Stimulated activated CD4-positive, alpha-beta T cell treated with anti-CD3 and anti-CD28 coated beads, Interleukin-4, amount 100 ng/mL, for 24 hours (primary cell): ENCODE measurements around the gene NCDN.

Experiments
- DNase-seq: peaks from one replicate; pipeline ENCODE4 v3.0.0-alpha.2; 2020

Gene NCDN

GRCh38 chr1:35592991-35593769 is 35.6 kb downstream of the NCDN start:
- no peak for DNase-seq

GRCh38 chr1:35594005-35594760 is 36.6 kb downstream of the NCDN start:
- DNase-seq = no peak

GRCh38 chr1:35595684-35596083 is 38.1 kb downstream of the NCDN start:
- DNase-seq = no peak

- DNase-seq = no peak
Observed at GRCh38 chr1:35597870-35598269, 40.3 kb downstream of the NCDN start.

DNA sequence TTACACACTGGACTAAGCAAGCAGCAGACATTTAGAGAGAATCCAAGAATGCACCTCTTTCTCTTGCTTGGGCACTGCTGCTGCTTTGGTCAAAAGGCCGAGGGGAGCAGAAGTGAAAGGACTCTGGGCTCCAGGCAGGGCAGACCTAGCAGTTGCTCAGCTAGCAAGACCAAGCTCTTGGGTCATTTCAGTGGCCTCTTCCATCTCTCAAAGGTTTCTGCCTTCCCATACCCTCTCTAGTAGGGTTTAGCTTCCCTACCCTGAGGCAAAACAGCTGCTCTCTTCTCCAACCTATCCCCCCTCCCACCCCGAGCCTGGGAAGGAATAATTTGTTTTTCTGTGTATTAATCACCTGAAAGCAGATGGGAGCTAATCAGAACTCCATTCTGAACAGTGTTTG is 41.3 kb downstream of the NCDN start:
- no peak for DNase-seq

- DNase-seq = no peak
Observed at GRCh38 chr1:35599411-35599810, 41.8 kb downstream of the NCDN start.

DNA sequence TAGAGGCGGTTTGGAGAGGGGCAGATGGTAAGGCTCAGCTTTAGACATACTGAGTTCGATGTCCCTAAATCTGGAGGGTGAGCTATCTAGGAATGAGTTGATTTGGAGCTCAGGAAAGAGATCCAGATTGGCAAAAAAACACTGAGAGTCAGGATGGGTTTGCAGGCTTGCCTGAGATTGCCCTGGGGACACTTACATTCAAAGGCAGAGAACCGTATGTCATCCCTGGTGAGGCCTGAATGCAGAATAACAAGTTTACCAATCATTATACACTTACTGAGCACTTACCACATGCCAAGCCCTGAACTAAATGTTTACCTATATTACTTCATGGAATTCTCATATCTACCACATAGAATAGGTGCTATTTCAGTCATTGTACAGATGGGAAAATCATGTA is 43.0 kb downstream of the NCDN start:
- DNase-seq = no peak

GRCh38 chr1:35603468-35603867 is 45.9 kb downstream of the NCDN start:
- DNase-seq = no peak

GRCh38 chr1:35603941-35604340 is 46.3 kb downstream of the NCDN start:
- DNase-seq = no peak

DNA sequence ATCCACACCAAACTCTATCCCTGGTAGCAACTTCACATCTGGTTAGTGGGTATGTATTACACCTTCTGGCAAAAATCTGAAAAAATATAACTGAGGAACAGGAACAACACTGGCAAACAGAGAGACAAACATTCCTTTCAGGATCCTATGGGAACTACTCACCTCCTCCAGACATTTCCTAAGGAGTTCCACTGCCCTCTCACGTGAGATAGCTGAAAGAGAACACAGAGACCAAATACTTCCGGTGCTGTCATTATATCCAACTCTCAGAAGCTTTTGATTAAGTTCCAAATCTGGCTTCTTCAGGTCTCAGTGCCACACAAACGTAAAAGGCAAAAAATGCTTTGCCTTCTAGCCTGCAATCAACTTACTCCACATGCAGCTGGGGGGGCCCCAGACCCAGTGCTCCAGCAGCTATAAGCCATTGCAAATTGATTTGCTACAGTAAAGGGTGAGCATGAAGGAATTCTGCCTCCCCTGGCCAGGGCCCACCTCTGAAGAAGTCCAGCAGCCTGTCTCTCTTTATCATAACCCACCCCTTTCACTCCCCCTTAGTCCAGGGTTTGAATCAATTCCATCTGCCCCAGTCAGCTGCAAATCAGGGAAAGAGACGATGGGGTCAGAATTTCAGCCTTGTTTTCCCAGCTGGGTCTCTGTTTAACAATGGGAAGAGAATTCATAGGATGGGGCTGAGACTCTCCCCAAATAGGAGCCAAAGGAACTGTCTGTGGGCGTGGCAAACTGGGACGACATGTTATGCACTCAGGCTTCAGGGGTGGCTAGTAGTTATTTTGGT is 47.7 kb downstream of the NCDN start:
- DNase-seq = no peak

DNA sequence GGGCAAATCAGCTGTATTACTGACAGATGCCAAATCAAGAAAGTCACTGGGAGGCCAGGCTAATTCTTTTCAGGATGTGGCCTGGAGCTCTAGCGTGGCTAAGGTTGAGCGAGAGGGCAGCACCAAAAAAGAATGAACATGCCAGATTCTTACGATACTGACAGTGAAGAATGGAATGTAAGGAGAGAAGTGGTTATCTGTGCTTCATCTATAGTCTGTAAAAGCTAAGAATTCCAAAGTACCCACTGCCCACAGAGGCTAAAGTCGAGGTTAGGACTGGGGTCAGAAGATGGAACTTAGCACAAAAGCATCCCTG is 48.2 kb downstream of the NCDN start:
- DNase-seq = no peak

- DNase-seq = no peak
Observed at GRCh38 chr1:35611655-35612054, 54.1 kb downstream of the NCDN start.

DNA sequence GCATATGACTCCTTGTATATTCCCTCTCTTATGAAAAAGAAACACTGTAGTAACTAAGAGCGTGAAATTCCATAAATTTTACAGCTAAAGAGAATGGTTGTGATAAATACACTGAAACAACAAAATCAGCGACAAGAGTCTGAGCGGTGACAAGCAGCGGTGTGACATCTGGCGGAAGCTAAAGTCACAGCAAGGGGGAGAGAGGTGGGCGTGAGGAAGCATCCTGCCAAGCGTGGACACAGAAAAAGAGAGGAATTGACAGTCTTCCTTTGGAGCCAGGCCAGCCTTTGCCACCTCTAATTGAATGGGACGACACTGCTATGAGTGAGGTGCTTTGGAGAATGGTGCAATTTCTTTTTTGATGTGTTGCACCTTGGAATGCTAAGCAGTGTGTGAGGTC is 57.8 kb downstream of the NCDN start:
- DNase-seq = no peak
